Breast epithelium (tissue), 4 donors: ENCODE results near the gene POU5F1. TPM values are rescaled to one million over a fixed set of nuclear protein-coding genes. Genes with fewer than 3 reads are reported as not detected.

ENCODE experiments used
- DNase-seq, 2 donors: peaks; one replicate each; pipeline ENCODE4 v3.0.0-alpha.2; 2019; ENCODE audit warnings: low spot score in 2 of 2
- H3K27ac ChIP-seq, 2 donors: fragments of 200-600 bp; sonication (generic) in 1 of 2; one replicate each; pipeline ENCODE4 v1.5.1; 2016 to 2019; ENCODE audit warnings: mild to moderate bottlenecking in 1 of 2
- H3K27me3 ChIP-seq, 2 donors: fragments of 200-600 bp; sonication (generic) in 1 of 2; one replicate each; pipeline versions ENCODE4 v1.5.1 to v1.6.0; 2017 to 2019; ENCODE audit warnings: control low read depth in 1 of 2, mild to moderate bottlenecking in 1 of 2
- H3K36me3 ChIP-seq: fragments of 200-600 bp; one replicate; pipeline ENCODE4 v1.5.1; 2019
- H3K4me1 ChIP-seq, 2 donors: fragments of 200-600 bp; sonication (generic); one replicate each; pipeline ENCODE4 v1.5.1; 2016 to 2019; ENCODE audit warnings: control low read depth in 1 of 2
- H3K4me3 ChIP-seq, 3 donors: fragments of 200-600 bp; sonication (generic); 1 replicate in 2 of 3; 2 replicates in 1 of 3; pipeline ENCODE4 v1.5.1; 2016 to 2019; ENCODE audit warnings: mild to moderate bottlenecking in 3 of 3, moderate library complexity in 2 of 3
- H3K9me3 ChIP-seq, 2 donors: fragments of 200-600 bp; sonication (generic) in 1 of 2; one replicate each; pipeline ENCODE4 v1.5.1; 2016 to 2019; ENCODE audit warnings: control low read depth in 1 of 2
- CTCF ChIP-seq, 3 donors: fragments of 450-650 bp; IDR thresholded peaks; one replicate each; pipeline ENCODE4 v1.5.1; 2016 to 2017; ENCODE audit warnings: antibody characterized with exemption in 3 of 3, mild to moderate bottlenecking in 3 of 3, moderate library complexity in 3 of 3
- POLR2A ChIP-seq: fragments of 450-650 bp; IDR thresholded peaks from one replicate; pipeline ENCODE4 v1.6.1; 2016; ENCODE audit warnings: antibody characterized with exemption, mild to moderate bottlenecking, moderate library complexity
- POLR2AphosphoS5 ChIP-seq, 3 donors: sonication (generic); formaldehyde crosslinking; IDR thresholded peaks; one replicate each; pipeline ENCODE4 v1.6.1; 2017; ENCODE audit warnings: antibody characterized with exemption in 3 of 3
- intact Hi-C: fragments of 100-400 bp; cut with DNase I; formaldehyde crosslinking; loops from one replicate; pipeline ENCODE4 v1.15.1; 2023; ENCODE audit warnings: low total_unique reads
- total RNA-seq, 3 donors: library from RNA; depleted of rRNA; stranded (reverse); fragments of >200 nt; gene quantifications; one replicate each; pipeline ENCODE4 v1.1.0, GENCODE V29; 2016

Gene POU5F1
- total RNA-seq, 3 donors from 2014 or later = 0.64 to 4.5 (median 0.98) TPM

DNA sequence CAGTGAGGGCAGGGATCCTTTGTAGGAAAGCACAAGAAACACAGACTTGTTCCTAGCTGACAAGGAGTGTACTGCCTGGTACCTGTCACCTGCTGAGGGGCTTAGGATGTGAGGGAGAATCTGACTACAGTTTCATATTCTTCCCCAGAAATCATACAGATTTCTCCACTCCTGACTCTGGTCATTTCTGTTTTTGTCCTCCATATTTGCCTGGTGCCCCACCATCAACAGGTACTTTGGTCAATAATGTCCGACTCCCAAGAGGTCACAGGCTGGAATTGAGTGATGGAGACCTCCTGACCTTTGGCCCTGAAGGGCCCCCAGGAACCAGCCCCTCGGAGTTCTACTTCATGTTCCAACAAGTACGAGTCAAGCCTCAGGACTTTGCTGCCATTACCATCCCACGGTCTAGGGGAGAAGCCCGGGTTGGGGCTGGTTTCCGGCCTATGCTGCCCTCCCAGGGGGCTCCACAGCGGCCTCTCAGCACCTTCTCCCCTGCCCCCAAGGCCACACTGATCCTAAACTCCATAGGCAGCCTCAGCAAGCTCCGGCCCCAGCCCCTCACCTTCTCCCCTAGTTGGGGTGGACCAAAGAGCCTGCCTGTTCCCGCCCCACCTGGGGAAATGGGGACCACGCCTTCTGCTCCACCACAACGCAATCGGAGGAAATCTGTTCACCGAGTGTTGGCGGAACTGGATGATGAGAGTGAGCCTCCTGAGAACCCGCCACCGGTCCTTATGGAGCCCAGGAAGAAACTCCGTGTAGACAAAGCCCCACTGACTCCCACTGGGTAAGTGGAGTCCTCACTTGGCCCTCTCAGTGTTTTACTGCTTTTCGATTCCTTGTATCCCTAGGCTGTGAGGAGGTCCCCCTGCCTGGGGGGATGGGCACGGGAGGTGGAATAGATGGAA, 9.0 kb downstream of the POU5F1 start:
- Histone ChIP-seq H3K4me1 (peaks cover 0 to 10% of the 10 kb centered on the region in 2 donors), H3K27ac (no peak overlapping the region), H3K36me3 (no peaks in the 10 kb centered on the region), H3K9me3 (no peaks in the 10 kb centered on the region), H3K4me3 (no peak overlapping the region), H3K27me3 (no peaks in the 10 kb centered on the region)
- TF ChIP-seq POLR2AphosphoS5 (IDR thresholded peaks at IDR 0.05) (no peak), POLR2A (no peak)
- DNase-seq = no peak
- intact Hi-C loops = no loop called here

- H3K36me3 ChIP-seq = no peaks in the 10 kb centered on the region
- no peaks in the 10 kb centered on the region for H3K27me3 ChIP-seq
- no peak for DNase-seq
- intact Hi-C loops = no loop called here
- no peaks in the 10 kb centered on the region for H3K9me3 ChIP-seq
- peaks cover 0 to 10% of the 10 kb centered on the region in 2 donors for H3K4me1 ChIP-seq
- peak overlapping the region in 1 of 2 donors; percentile 88 for H3K27ac ChIP-seq
- no peak for TF ChIP-seq POLR2AphosphoS5 (IDR thresholded peaks at IDR 0.05)
- TF ChIP-seq POLR2A = no peak
- H3K4me3 ChIP-seq = peak overlapping the region; percentile 57 to 85 (median 72)
These were observed 11.3 kb downstream of the POU5F1 start for GRCh38 chr6:31158863-31159855.

DNA sequence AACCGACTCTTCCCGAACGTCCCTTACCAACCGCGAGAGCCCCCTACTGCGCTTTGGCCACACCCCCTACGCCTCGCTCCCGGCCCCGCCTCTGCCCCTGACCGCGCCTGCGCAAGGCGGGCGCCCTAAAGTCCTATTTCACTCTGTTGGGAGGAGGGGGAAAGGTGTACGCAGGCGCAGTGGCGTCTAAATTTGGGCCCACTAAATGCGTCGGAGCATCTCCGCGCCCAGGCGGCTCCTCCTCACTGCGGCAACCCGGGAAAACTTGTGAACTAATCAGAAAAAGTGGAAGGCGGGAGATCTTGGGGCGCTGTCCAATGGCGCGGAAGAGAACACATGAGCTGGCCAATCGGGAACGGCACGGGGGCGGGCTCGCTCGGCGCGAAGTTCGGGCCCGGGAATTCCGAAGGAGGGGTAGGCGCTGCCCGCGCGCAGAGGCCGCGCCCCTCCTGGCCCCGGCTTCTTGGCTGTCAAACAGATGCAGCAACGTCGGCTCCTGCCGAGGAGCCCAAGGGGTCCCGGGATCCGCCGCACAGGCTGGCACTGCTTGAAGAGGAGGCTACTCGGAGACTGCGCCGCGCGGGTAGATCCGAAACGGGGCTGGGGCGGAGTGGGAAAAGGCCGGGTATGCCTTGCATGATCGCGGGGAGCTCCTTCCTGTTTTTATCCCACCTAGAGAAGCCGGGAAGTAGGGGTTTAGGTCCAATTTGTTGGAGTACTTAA, 12.2 kb downstream of the POU5F1 start, which contains the start of gene TCF19:
TSS of gene TCF19 (plus strand) at position 450 of the 723 bp plus-strand sequence. CDS start 881 bp downstream, outside the sequence.
- intact Hi-C loops = no loop called here
- no peaks in the 10 kb centered on the region for H3K27me3 ChIP-seq
- H3K9me3 ChIP-seq = no peaks in the 10 kb centered on the region
- peak; percentile 98 to 99 for DNase-seq
- peak within 1 kb of the TSS; percentile 88 to 90 for H3K27ac ChIP-seq
- no peaks in the 10 kb centered on the region for H3K36me3 ChIP-seq
- H3K4me1 ChIP-seq = peaks cover 0 to 10% of the 10 kb centered on the region in 2 donors
- peak within 1 kb of the TSS; percentile 57 to 85 (median 72) for H3K4me3 ChIP-seq
- TF ChIP-seq POLR2A (peak; percentile 34), CTCF (IDR thresholded peaks at IDR 0.05) (no peak), POLR2AphosphoS5 (IDR thresholded peaks at IDR 0.05) (peak; percentile 50 to 60 (median 55))

DNA sequence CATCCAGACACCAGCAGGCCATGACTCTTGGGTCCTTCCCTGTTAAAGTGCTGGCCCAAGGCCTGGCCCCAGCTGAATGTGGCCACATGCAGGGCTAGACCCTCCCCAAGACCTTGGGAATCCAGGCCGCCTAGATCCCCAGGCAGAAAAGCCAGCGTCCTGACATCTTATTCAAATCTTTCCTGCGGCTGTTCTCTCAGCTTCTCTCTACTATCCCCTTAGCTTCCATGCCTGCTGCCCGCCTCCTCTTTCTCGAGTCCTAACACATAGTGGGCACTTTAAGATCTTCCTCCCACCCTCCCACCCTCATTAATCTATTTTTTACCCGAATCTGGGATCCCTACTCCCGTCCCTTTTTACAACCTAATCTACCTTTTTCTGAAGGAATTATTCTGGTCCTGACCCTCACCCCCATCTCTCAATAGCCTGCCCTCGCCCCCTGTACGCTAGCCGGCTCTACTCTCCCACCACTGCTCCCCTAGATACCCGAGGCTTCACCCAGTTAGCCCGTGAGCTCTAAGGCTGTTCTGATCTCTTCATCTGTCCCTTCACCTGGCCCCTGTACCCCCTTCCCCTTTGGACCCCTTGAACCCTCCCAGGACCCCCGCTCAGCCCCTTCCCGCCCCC, 12.9 kb downstream of the POU5F1 start, which contains the start of gene CCHCR1:
TSS of gene CCHCR1 (minus strand) at position 290 of the 627 bp plus-strand sequence. CDS start at position 88, 202 bp downstream.
- DNase-seq = no peak
- no peak for TF ChIP-seq POLR2AphosphoS5 (IDR thresholded peaks at IDR 0.05)
- TF ChIP-seq CTCF (IDR thresholded peaks at IDR 0.05) = no peak
- no peak for TF ChIP-seq POLR2A
- Histone ChIP-seq H3K4me1 (peaks cover 0 to 10% of the 10 kb centered on the region in 2 donors), H3K9me3 (no peaks in the 10 kb centered on the region), H3K36me3 (no peaks in the 10 kb centered on the region), H3K27ac (peak within 1 kb of the TSS; percentile 88 to 90), H3K4me3 (peak within 1 kb of the TSS; percentile 57 to 85 (median 72)), H3K27me3 (no peaks in the 10 kb centered on the region)
- intact Hi-C loops = no loop called here

GRCh38 chr6:31156641-31157040, 13.8 kb downstream of the POU5F1 start:
- H3K4me1 ChIP-seq = peaks cover 0 to 10% of the 10 kb centered on the region in 2 donors
- H3K27ac ChIP-seq = no peak overlapping the region
- no peaks in the 10 kb centered on the region for H3K36me3 ChIP-seq
- TF ChIP-seq POLR2A (no peak), POLR2AphosphoS5 (IDR thresholded peaks at IDR 0.05) (no peak), CTCF (IDR thresholded peaks at IDR 0.05) (no peak)
- no peak overlapping the region for H3K4me3 ChIP-seq
- no peaks in the 10 kb centered on the region for H3K27me3 ChIP-seq
- intact Hi-C loops = no loop called here
- H3K9me3 ChIP-seq = no peaks in the 10 kb centered on the region
- no peak for DNase-seq
